Activated naive CD4-positive, alpha-beta T cell treated with anti-CD3 and anti-CD28 coated beads, Interleukin-2, amount 50 U/mL, for 24 hours (primary cell): ENCODE data around the gene CHKA.

Source experiments
- H3K27ac Mint-ChIP-seq: one replicate; pipeline ENCODE4 v1.8.0; 2021; ENCODE audit warnings: mild to moderate bottlenecking, mixed read lengths
- H3K27me3 Mint-ChIP-seq: one replicate; pipeline ENCODE4 v1.8.0; 2021; ENCODE audit warnings: mixed read lengths
- H3K36me3 Mint-ChIP-seq: one replicate; pipeline ENCODE4 v1.8.0; 2021; ENCODE audit warnings: mixed read lengths
- H3K4me1 Mint-ChIP-seq: one replicate; pipeline ENCODE4 v1.8.0; 2021; ENCODE audit warnings: mixed read lengths
- H3K4me3 Mint-ChIP-seq: one replicate; pipeline ENCODE4 v1.8.0; 2021; ENCODE audit warnings: mild to moderate bottlenecking, mixed read lengths
- H3K9me3 Mint-ChIP-seq: one replicate; pipeline ENCODE4 v1.8.0; 2021; ENCODE audit warnings: mixed read lengths

CHKA gene

DNA sequence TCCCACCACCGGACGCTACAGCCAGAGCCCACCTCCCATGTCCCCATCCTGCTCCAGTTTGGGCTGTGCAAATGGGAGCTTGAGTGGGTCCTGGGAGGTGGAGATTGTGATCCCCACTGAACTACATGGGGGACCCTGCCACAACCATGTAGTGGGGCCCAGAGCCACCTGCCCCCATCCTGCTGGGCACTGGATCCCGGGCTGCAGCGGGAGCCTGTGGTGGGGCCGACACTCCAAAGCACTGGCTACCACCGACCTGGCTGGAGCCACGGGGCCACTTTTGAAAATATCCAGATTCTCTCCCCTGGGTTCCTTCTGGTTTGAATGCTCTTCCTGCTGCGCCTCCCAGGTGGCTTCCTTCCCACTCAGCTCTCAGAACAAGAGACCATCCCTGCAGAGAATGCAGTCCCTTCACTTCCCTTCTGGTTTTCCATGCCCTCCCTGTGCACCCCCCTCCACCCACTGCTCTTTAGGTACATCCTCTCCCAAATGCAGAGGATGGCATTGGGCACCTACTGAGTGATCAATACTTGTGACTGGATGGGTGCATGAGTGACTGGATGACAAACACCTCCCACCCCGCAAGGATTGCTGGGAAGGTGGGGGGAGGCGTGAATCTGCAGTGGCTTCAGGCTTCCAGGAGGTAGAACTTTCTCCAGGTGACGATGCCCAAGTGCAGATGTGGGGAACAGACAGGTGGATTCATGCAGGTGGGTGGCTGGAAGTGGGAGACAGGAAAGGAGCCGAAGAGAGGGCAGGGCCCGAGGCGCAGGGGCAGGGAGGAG is 116.4 kb downstream of the CHKA start:
- Mint-ChIP-seq H3K4me1 (peaks cover 26% of the 10 kb centered on the region), H3K9me3 (no peaks in the 10 kb centered on the region), H3K36me3 (no peaks in the 10 kb centered on the region), H3K27me3 (no peaks in the 10 kb centered on the region), H3K27ac (peak overlapping the region; percentile 56), H3K4me3 (peak overlapping the region; percentile 81)

DNA sequence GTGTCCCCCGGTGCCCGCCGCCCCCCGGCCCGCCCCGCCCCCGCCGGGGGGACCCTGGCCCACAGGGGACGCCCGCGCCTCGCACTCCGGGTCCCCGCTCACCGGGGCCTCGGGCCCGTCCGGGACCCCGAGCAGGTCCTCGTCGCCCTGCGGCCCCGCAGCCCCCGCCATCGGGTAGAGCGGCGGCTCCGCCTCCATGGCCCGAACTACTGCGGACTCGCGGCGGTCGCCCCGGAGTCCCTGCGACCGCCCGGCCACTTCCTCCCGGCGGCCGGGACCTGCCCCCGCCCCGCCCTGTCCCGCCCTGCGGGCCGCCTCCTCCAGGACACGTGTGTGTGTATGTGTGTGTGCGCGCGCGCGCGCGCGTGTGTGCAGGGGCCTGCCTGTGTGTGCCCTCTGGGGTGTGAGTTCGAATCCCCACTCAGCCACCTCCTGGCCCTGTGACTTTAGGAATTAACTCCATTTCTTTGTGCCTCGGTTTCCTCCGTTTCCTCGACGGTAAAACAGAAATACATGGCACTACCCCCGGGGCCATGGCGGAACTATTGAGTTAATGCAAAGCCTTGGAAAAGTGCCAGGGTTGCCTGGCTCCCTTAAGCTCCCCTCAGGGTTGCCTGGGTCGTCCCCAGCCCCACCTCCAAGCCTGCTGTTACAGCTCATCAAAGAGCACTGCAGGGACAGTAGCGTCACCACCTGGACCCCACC is 117.2 kb downstream of the CHKA start, which contains the start of gene UNC93B1:
UNC93B1 (minus strand) TSS at position 252 of the 705 bp plus-strand sequence; CDS start at position 198, 54 bp downstream.
- Mint-ChIP-seq H3K4me3 (peak within 1 kb of the TSS; percentile 86), H3K9me3 (no peaks in the 10 kb centered on the region), H3K27me3 (no peaks in the 10 kb centered on the region), H3K4me1 (peaks cover 20% of the 10 kb centered on the region), H3K27ac (peak within 1 kb of the TSS; percentile 56), H3K36me3 (no peaks in the 10 kb centered on the region)

DNA sequence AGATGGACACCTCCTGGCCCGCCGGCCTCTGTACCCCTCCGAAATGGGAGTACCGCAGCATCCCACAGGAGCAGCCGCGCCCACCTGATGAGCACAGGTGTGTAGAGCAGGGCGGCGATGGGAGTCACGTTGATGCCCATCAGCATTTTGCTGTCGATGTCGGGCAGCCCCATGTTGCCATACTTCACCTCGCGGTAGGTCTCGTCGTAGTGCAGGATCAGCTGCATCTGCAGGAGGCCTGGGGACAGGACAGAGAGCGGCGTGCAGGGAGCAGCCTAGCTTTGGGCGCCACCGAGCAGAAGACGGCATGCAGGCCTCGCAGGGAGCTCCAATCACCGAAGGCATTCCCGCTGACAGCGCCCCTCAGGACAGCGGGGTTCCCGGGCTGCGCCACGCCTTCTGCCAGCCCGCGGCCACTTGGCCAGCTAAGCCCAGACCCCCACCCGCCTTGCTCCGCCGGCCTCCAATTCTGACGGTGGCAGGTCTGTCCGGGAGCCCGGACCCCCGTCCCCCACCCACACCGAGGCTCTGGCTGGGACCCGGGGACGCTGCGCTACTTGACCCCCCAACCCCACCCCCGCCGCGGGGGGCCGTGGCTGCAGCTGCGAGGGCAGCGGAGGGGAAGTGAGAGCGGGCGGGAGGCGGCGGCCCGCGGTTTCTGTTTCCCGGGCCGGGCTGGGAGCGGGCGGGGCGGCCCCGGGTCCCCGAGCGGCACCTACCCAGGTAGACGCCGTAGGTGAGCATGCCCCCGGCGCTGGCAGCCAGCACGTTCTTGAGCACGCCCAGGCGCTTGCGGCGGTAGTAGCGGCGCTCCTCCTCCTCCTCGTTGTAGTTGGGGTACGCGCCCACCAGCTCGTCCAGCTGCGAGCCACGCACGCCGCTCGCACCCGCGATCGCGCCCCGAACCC is 118.0 kb downstream of the CHKA start:
- Mint-ChIP-seq H3K27ac (peak overlapping the region; percentile 46), H3K4me1 (peaks cover 22% of the 10 kb centered on the region), H3K9me3 (no peaks in the 10 kb centered on the region), H3K4me3 (peak overlapping the region; percentile 86), H3K27me3 (no peaks in the 10 kb centered on the region), H3K36me3 (no peaks in the 10 kb centered on the region)
